ENCODE data around the gene NDUFAF3. TPM values are rescaled to one million over a fixed set of nuclear protein-coding genes. Genes with fewer than 3 reads are reported as not detected.

NDUFAF3 gene
- total and polyA plus RNA-seq, 2 donors (not counting 3 experiments of a cell fraction or from before 2014, with no cell fraction given), result 91.1 to 91.4 TPM

DNA sequence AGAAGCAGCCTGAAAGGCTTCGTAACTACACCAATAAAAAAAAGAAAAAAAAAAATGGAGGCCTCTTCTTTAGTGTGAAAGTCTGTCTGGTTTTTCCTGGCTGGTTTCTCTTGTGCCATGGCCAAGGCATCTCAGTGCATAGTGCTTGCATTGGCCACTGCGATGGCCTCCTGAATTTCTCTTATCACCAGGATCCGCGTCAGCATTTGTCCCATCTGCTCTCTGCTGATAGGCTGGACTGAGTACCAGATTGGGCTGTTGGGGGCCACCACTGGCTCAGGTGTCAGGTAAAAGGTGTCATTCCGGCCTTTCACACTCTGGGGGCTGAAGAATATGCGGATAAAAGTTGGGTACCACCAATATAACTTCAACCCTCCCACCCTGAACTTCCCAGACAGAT is 8.4 kb downstream of the NDUFAF3 start:
- H3K9ac ChIP-seq (replicated peaks; ENCODE audit: extremely low read depth, insufficient read depth, low read length), result no peak overlapping the region
- ChIA-PET CTCF (no interaction called here), POLR2A (no interaction called here)
- H3K4me1 ChIP-seq (ENCODE audit: control insufficient read depth, extremely low read depth, insufficient read depth, low read length), result peaks cover 11% of the 10 kb centered on the region
- no peaks in the 10 kb centered on the region for H3K27me3 ChIP-seq (ENCODE audit: control insufficient read depth in 2 of 2, insufficient read depth in 2 of 2, low read length in 2 of 2)
- peaks cover 20 to 40% of the 10 kb centered on the region in 2 experiments for H3K36me3 ChIP-seq (ENCODE audit: control insufficient read depth in 2 of 2, extremely low read depth in 1 of 2, insufficient read depth in 2 of 2, low read length in 2 of 2)
- no peak overlapping the region for H2AFZ ChIP-seq (ENCODE audit: low read depth, low read length)
- no peak overlapping the region for H3K4me3 ChIP-seq (replicated peaks in 1 of 3; ENCODE audit: insufficient read depth in 1 of 3, low read depth in 1 of 3, low read length in 3 of 3)
- TF ChIP-seq, protein P1, sequence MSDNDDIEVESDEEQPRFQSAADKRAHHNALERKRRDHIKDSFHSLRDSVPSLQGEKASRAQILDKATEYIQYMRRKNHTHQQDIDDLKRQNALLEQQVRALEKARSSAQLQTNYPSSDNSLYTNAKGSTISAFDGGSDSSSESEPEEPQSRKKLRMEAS (IDR thresholded peaks at IDR 0.05; ENCODE audit: insufficient read depth, insufficient read length), result no peak
- TF ChIP-seq, protein P2, sequence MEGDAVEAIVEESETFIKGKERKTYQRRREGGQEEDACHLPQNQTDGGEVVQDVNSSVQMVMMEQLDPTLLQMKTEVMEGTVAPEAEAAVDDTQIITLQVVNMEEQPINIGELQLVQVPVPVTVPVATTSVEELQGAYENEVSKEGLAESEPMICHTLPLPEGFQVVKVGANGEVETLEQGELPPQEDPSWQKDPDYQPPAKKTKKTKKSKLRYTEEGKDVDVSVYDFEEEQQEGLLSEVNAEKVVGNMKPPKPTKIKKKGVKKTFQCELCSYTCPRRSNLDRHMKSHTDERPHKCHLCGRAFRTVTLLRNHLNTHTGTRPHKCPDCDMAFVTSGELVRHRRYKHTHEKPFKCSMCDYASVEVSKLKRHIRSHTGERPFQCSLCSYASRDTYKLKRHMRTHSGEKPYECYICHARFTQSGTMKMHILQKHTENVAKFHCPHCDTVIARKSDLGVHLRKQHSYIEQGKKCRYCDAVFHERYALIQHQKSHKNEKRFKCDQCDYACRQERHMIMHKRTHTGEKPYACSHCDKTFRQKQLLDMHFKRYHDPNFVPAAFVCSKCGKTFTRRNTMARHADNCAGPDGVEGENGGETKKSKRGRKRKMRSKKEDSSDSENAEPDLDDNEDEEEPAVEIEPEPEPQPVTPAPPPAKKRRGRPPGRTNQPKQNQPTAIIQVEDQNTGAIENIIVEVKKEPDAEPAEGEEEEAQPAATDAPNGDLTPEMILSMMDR (IDR thresholded peaks at IDR 0.05; ENCODE audit: extremely low read depth in 1 of 2, insufficient read depth in 1 of 2, low read depth in 1 of 2, low read length in 2 of 2), result no peak
- TF ChIP-seq POLR2A (IDR thresholded peaks at IDR 0.05; ENCODE audit: low read depth, low read length), result no peak
- no peak for TF ChIP-seq MYC (IDR thresholded peaks at IDR 0.05; ENCODE audit: low read depth, low read length)
- no peak for TF ChIP-seq POLR2AphosphoS5 (IDR thresholded peaks at IDR 0.05; ENCODE audit: insufficient read depth, low read depth, low read length)
- TF ChIP-seq GATA2 (IDR thresholded peaks at IDR 0.05; ENCODE audit: insufficient read depth, insufficient read length, low read depth, low read length), result no peak
- TF ChIP-seq FOS (IDR thresholded peaks at IDR 0.05; ENCODE audit: borderline replicate concordance, insufficient read depth, low read length), result no peak
- no peak for TF ChIP-seq JUN (IDR thresholded peaks at IDR 0.05; ENCODE audit: borderline replicate concordance, insufficient read depth, insufficient read length, low read depth)
- TF ChIP-seq EZH2 (IDR thresholded peaks at IDR 0.05; ENCODE audit: borderline replicate concordance, low read depth, low read length, severe bottlenecking), result no peak
- dilution Hi-C loops (cut with MboI; ENCODE audit: extremely low pct_ligation_motif_present, low sequenced_read_pairs) (no loop called here), intact Hi-C loops (cut with micrococcal nuclease) (no loop called here)
- no peak overlapping the region for H3K27ac ChIP-seq (ENCODE audit: insufficient read depth, low read depth, low read length)
- FAIRE-seq (no peak), DNase-seq (ENCODE audit: low read depth, low spot score) (no peak)
- peaks cover 27% of the 10 kb centered on the region for H3K79me2 ChIP-seq (ENCODE audit: control insufficient read depth, insufficient read depth, low read length)
- no TSS peak for BruUV-seq (replicated peaks)
- no peaks in the 10 kb centered on the region for H3K9me3 ChIP-seq (replicated peaks; ENCODE audit: control insufficient read depth, insufficient read depth, low read length)
- H4K20me1 ChIP-seq (replicated peaks; ENCODE audit: control insufficient read depth, extremely low read depth, insufficient read depth, low read length), result no peaks in the 10 kb centered on the region
- H3K9me1 ChIP-seq (replicated peaks; ENCODE audit: control insufficient read depth, extremely low read depth, insufficient read depth, low read length), result no peaks in the 10 kb centered on the region
- no peak overlapping the region for H3K4me2 ChIP-seq (ENCODE audit: insufficient read depth, low read length)
